A673 (cell line): Measurements from ENCODE around the gene ANKRD17.

ENCODE experiments used
- CTCF ChIP-seq: fragments of 300-800, 200-600 bp; sonication (generic); conservative IDR thresholded peaks from 2 replicates; pipeline ENCODE4 v1.5.1; 2017; ENCODE audit warnings: low read depth, mild to moderate bottlenecking, antibody characterized with exemption, low read length, moderate library complexity, mixed read lengths
- EZH2 ChIP-seq: fragments of 200-600 bp; sonication (generic); IDR thresholded peaks from 2 replicates; pipeline ENCODE4 v1.6.1; 2017; ENCODE audit warnings: borderline replicate concordance, low read depth, mild to moderate bottlenecking, mixed read lengths, antibody characterized with exemption, low read length; ENCODE audit not compliant: poor library complexity, severe bottlenecking

DNA sequence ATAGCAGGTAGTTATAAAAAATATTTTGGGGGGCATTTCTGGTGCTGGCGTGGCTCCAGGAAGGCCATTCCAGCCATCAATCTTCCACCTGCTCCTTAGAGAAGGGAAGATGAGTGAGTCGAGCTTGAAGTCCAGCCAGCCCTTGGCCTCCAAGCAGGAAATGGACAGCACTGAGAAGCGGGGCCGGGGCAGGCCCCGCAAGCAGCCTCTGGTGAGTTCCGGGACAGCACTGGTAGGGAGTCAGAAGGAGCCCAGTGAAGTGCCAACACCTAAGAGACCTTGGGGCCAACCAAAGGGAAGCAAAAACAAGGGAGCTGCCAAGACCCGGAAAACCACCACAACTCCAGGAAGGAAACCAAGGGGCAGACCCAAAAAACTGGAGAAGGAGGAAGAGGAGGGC lies 159.9 kb downstream of the ANKRD17 start:
- TF ChIP-seq CTCF = no peak
- no peak for TF ChIP-seq EZH2
